Endodermal cell (in vitro differentiated cells): ENCODE data around the gene MGAT5. TPM values are rescaled to one million over a fixed set of nuclear protein-coding genes. Genes with fewer than 3 reads are reported as not detected.

Experiments used
- DNase-seq: peaks from one replicate; pipeline ENCODE4 v3.0.0-alpha.2; 2017
- H3K27ac ChIP-seq: 2 replicates; pipeline ENCODE4 v1.5.1; 2013; ENCODE audit warnings: mild to moderate bottlenecking, low read depth, low read length, moderate library complexity
- H3K27me3 ChIP-seq: 2 replicates; pipeline ENCODE4 v1.6.1; 2013; ENCODE audit warnings: mild to moderate bottlenecking, low read length, moderate library complexity; ENCODE audit not compliant: insufficient read depth, control insufficient read depth, poor library complexity, severe bottlenecking
- H3K36me3 ChIP-seq: 2 replicates; pipeline ENCODE4 v1.7.0; 2013; ENCODE audit warnings: mild to moderate bottlenecking, low read length, moderate library complexity; ENCODE audit not compliant: control insufficient read depth, insufficient read depth
- H3K4me1 ChIP-seq: one replicate; pipeline ENCODE4 v1.7.0; 2013; ENCODE audit warnings: low read length; ENCODE audit not compliant: control insufficient read depth, insufficient read depth
- H3K4me3 ChIP-seq: 2 replicates; pipeline ENCODE4 v1.5.1; 2013; ENCODE audit warnings: mild to moderate bottlenecking, low read length, moderate library complexity
- H3K9ac ChIP-seq: 2 replicates; pipeline ENCODE4 v1.6.1; 2013; ENCODE audit warnings: mild to moderate bottlenecking, low read length, moderate library complexity; ENCODE audit not compliant: poor library complexity, severe bottlenecking; ENCODE audit errors: extremely low read depth
- H3K9me3 ChIP-seq: 2 replicates; pipeline ENCODE4 v1.6.1; 2013; ENCODE audit warnings: mild to moderate bottlenecking, low read length, moderate library complexity; ENCODE audit not compliant: control insufficient read depth
- H3K27ac Mint-ChIP-seq: 2 replicates; pipeline ENCODE4 v1.8.0; 2020; ENCODE audit warnings: mixed read lengths
- H3K27me3 Mint-ChIP-seq: 2 replicates; pipeline ENCODE4 v1.8.0; 2021; ENCODE audit warnings: mild to moderate bottlenecking, mixed read lengths; ENCODE audit not compliant: insufficient read depth
- H3K36me3 Mint-ChIP-seq: 2 replicates; pipeline ENCODE4 v1.8.0; 2020; ENCODE audit warnings: low read depth, mixed read lengths
- H3K4me1 Mint-ChIP-seq: 2 replicates; pipeline ENCODE4 v1.8.0; 2020; ENCODE audit warnings: mixed read lengths
- H3K4me3 Mint-ChIP-seq: 2 replicates; pipeline ENCODE4 v1.8.0; 2020; ENCODE audit warnings: mild to moderate bottlenecking, moderate library complexity, mixed read lengths
- H3K9me3 Mint-ChIP-seq: 2 replicates; pipeline ENCODE4 v1.8.0; 2020; ENCODE audit warnings: mild to moderate bottlenecking, mixed read lengths
- CTCF ChIP-seq: fragments of 200-600 bp; sonication (generic); conservative IDR thresholded peaks from 2 replicates; pipeline ENCODE4 v1.5.0; 2021; ENCODE audit warnings: antibody characterized with exemption, mild to moderate bottlenecking
- WGBS, 2 experiments: methylation state at CpG; one replicate each; pipeline versions ENCODE4 v1.1.5 to v1.1.7; 2013; ENCODE audit warnings: missing lambda C conversion rate in 2 of 2, mixed read lengths in 1 of 2; ENCODE audit not compliant: insufficient coverage in 1 of 2, insufficient read length in 1 of 2; 5-methylcytosine and 5-hydroxymethylcytosine counted together
- total RNA-seq, 2 donors: library from RNA; stranded (reverse); fragmentation: NEBNext Ultra II Directional in 1 of 2; extraction: Animal tissue kit (Norgen Biotek cat#: 25700) in 1 of 2; gene quantifications; 2 replicates in 1 of 2; 3 replicates in 1 of 2; pipeline ENCODE4 v1.2.1, GENCODE V29; 2021

Gene MGAT5
- total RNA-seq, 2 donors from 2014 or later: 57.2 to 78.4 TPM

- WGBS, 2 experiments: 93 to 94% methylated on average over 2 of the region's 2 CpGs
- H3K4me3 Mint-ChIP-seq: no peak overlapping the region
- Histone ChIP-seq H3K27me3 (no peaks in the 10 kb centered on the region), H3K9me3 (no peaks in the 10 kb centered on the region), H3K9ac (no peak overlapping the region), H3K27ac (no peak overlapping the region), H3K4me1 (no peaks in the 10 kb centered on the region), H3K36me3 (peaks cover 4% of the 10 kb centered on the region), H3K4me3 (no peak overlapping the region)
- no peaks in the 10 kb centered on the region for H3K27me3 Mint-ChIP-seq
- no peaks in the 10 kb centered on the region for H3K9me3 Mint-ChIP-seq
- H3K27ac Mint-ChIP-seq: no peak overlapping the region
- TF ChIP-seq CTCF: no peak
- H3K36me3 Mint-ChIP-seq: peaks cover 9% of the 10 kb centered on the region
- peaks cover 12% of the 10 kb centered on the region for H3K4me1 Mint-ChIP-seq
- DNase-seq: no peak
These were observed 147.9 kb downstream of the MGAT5 start for GRCh38 chr2:134401789-134402188.

- WGBS, 2 experiments: 93% methylated on average over 1 of the region's 1 CpG; no CpG with 5 or more reads in 1 of the 2 experiments
- Histone ChIP-seq H3K4me1 (no peaks in the 10 kb centered on the region), H3K9me3 (no peaks in the 10 kb centered on the region), H3K36me3 (peaks cover 4% of the 10 kb centered on the region), H3K4me3 (no peak overlapping the region), H3K9ac (no peak overlapping the region), H3K27me3 (no peaks in the 10 kb centered on the region), H3K27ac (no peak overlapping the region)
- TF ChIP-seq CTCF: no peak
- Mint-ChIP-seq H3K4me1 (peaks cover 12% of the 10 kb centered on the region), H3K36me3 (peaks cover 9% of the 10 kb centered on the region), H3K27me3 (no peaks in the 10 kb centered on the region), H3K4me3 (no peak overlapping the region), H3K9me3 (no peaks in the 10 kb centered on the region), H3K27ac (no peak overlapping the region)
- DNase-seq: no peak
These were observed 148.5 kb downstream of the MGAT5 start for GRCh38 chr2:134402410-134402809.

GRCh38 chr2:134405611-134406081 lies 151.8 kb downstream of the MGAT5 start:
- WGBS, 2 experiments: 90 to 91% methylated on average over 2 to 3 of the region's 3 CpGs
- Histone ChIP-seq H3K27ac (no peak overlapping the region), H3K36me3 (no peaks in the 10 kb centered on the region), H3K4me1 (no peaks in the 10 kb centered on the region), H3K9ac (no peak overlapping the region), H3K4me3 (no peak overlapping the region), H3K9me3 (no peaks in the 10 kb centered on the region), H3K27me3 (no peaks in the 10 kb centered on the region)
- Mint-ChIP-seq H3K4me3 (no peak overlapping the region), H3K36me3 (peaks cover 9% of the 10 kb centered on the region), H3K9me3 (no peaks in the 10 kb centered on the region), H3K4me1 (peaks cover 4% of the 10 kb centered on the region), H3K27me3 (no peaks in the 10 kb centered on the region), H3K27ac (no peak overlapping the region)
- no peak for DNase-seq
- TF ChIP-seq CTCF: no peak
